ENCODE measurements around the gene TTLL10. TPM values are rescaled to one million over a fixed set of nuclear protein-coding genes. Genes with fewer than 3 reads are reported as not detected.

The TTLL10 gene
- polyA plus RNA-seq, 1 of the 3 experiments (the other 2 are of a cell fraction): not detected

DNA sequence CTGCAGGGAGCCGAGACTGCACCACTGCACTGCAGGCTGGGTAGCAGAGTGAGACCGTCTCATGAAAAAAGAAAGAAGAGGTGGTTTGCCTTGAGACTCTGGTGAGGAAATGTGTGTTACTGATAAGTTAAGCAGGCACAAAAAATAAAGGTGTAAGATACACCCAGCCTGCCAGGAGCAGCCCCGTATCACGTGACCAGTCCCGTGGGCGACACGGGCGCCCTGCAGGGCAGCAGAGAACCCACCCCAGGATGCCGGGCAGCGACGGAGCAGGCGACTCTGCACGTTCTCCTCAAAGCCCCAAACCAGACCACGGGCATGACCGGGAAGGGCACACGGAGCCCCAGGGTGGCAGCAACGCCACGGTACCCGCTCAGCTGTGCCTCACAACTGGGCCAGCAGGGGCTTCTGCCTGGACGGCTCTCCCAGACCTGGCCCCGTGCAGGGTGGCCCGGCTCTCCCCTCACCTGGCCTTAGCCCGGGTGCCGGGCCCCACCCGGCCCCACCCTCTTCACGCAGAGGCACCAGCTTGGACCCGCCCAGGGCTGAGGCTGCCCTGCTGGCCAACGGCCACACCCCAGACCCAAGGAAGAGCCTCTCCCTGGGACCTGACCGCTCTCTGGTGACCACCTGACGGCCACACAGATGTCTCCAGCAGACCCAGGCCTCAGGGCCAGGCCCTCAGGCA, 48.4 kb downstream of the TTLL10 start:
- POLR2A ChIA-PET: no interaction called here
- H3K36me3 ChIP-seq (replicated peaks in 1 of 2; ENCODE audit: control insufficient read depth in 1 of 2, insufficient read depth in 2 of 2, low read length in 1 of 2): peaks cover 0 to 55% of the 10 kb centered on the region in 2 experiments
- no peak overlapping the region for H3K4me2 ChIP-seq
- WGBS (ENCODE audit: low lambda C conversion rate): 97% methylated on average over 15 of the region's 30 CpGs
- H3K9me2 ChIP-seq: no peaks in the 10 kb centered on the region
- TF ChIP-seq FOXJ3 (CRISPR knock-in tag; IDR thresholded peaks at IDR 0.05) (no peak), EP300 (IDR thresholded peaks at IDR 0.05; ENCODE audit: borderline replicate concordance in 1 of 2, low read depth in 1 of 2, low read length in 1 of 2) (no peak), SIN3A (IDR thresholded peaks at IDR 0.05; ENCODE audit: borderline replicate concordance, low read depth, low read length) (no peak), MXI1 (IDR thresholded peaks at IDR 0.05; ENCODE audit: low read depth, low read length) (no peak), YY1 (IDR thresholded peaks at IDR 0.05; ENCODE audit: low read depth) (no peak), POLR2AphosphoS5 (IDR thresholded peaks at IDR 0.05; ENCODE audit: low read depth, low read length) (no peak), NRF1 (IDR thresholded peaks at IDR 0.05; ENCODE audit: low read depth, low read length) (no peak), CHD2 (IDR thresholded peaks at IDR 0.05; ENCODE audit: low read length, partially characterized antibody) (no peak), FOSL2 (IDR thresholded peaks at IDR 0.05; ENCODE audit: borderline replicate concordance, low read depth) (no peak), GATA2 (CRISPR knock-in tag; IDR thresholded peaks at IDR 0.05) (no peak), RXRA (IDR thresholded peaks at IDR 0.05; ENCODE audit: borderline replicate concordance, low read depth) (no peak)
- TF ChIP-seq, protein P1, sequence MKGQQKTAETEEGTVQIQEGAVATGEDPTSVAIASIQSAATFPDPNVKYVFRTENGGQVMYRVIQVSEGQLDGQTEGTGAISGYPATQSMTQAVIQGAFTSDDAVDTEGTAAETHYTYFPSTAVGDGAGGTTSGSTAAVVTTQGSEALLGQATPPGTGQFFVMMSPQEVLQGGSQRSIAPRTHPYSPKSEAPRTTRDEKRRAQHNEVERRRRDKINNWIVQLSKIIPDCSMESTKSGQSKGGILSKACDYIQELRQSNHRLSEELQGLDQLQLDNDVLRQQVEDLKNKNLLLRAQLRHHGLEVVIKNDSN (IDR thresholded peaks at IDR 0.05; ENCODE audit: borderline replicate concordance, low read depth): no peak
- H3K9ac ChIP-seq: no peak overlapping the region
- H4K20me1 ChIP-seq (ENCODE audit: insufficient read depth): no peaks in the 10 kb centered on the region
- H2AFZ ChIP-seq (ENCODE audit: low read depth): no peak overlapping the region
- no peak overlapping the region for H3K4me3 ChIP-seq (ENCODE audit: low read depth in 2 of 2, low read length in 1 of 2)
- no peak overlapping the region for H3K27ac ChIP-seq (ENCODE audit: low read depth in 2 of 2, low read length in 1 of 2)
- H3K9me3 ChIP-seq: no peaks in the 10 kb centered on the region
- H3K27me3 ChIP-seq (ENCODE audit: insufficient read depth): no peaks in the 10 kb centered on the region
- H3K4me1 ChIP-seq (ENCODE audit: control insufficient read depth in 1 of 2, insufficient read depth in 2 of 2, low read depth in 1 of 2, low read length in 1 of 2): no peaks in the 10 kb centered on the region
- CTCF ChIA-PET: no interaction called here
- no peak for DNase-seq
- H3K79me2 ChIP-seq (ENCODE audit: insufficient read depth): peaks cover 10% of the 10 kb centered on the region; the same call in 1 of the 2 replicates
- no peaks in the 10 kb centered on the region for H3F3A ChIP-seq (replicated peaks; ENCODE audit: insufficient read depth)

- H3K27me3 ChIP-seq (ENCODE audit: insufficient read depth): no peaks in the 10 kb centered on the region
- H2AFZ ChIP-seq (ENCODE audit: low read depth): no peak overlapping the region
- no peak overlapping the region for H3K4me3 ChIP-seq (ENCODE audit: low read depth in 2 of 2, low read length in 1 of 2)
- H3K79me2 ChIP-seq (ENCODE audit: insufficient read depth): peaks cover 13% of the 10 kb centered on the region; the same call in 1 of the 2 replicates
- DNase-seq: no peak
- H3K9ac ChIP-seq: no peak overlapping the region
- H3K9me3 ChIP-seq: no peaks in the 10 kb centered on the region
- H3K27ac ChIP-seq (ENCODE audit: low read depth in 2 of 2, low read length in 1 of 2): no peak overlapping the region
- no peak overlapping the region for H3K4me2 ChIP-seq
- CTCF ChIA-PET: no interaction called here
- no peaks in the 10 kb centered on the region for H3K9me2 ChIP-seq
- peaks cover 0 to 53% of the 10 kb centered on the region in 2 experiments for H3K36me3 ChIP-seq (replicated peaks in 1 of 2; ENCODE audit: control insufficient read depth in 1 of 2, insufficient read depth in 2 of 2, low read length in 1 of 2)
- WGBS (ENCODE audit: low lambda C conversion rate): 93% methylated on average over 34 of the region's 44 CpGs
- POLR2A ChIA-PET: no interaction called here
- no peaks in the 10 kb centered on the region for H3K4me1 ChIP-seq (ENCODE audit: control insufficient read depth in 1 of 2, insufficient read depth in 2 of 2, low read depth in 1 of 2, low read length in 1 of 2)
- no peaks in the 10 kb centered on the region for H3F3A ChIP-seq (replicated peaks; ENCODE audit: insufficient read depth)
- no peaks in the 10 kb centered on the region for H4K20me1 ChIP-seq (ENCODE audit: insufficient read depth)
- TF ChIP-seq, protein P2, sequence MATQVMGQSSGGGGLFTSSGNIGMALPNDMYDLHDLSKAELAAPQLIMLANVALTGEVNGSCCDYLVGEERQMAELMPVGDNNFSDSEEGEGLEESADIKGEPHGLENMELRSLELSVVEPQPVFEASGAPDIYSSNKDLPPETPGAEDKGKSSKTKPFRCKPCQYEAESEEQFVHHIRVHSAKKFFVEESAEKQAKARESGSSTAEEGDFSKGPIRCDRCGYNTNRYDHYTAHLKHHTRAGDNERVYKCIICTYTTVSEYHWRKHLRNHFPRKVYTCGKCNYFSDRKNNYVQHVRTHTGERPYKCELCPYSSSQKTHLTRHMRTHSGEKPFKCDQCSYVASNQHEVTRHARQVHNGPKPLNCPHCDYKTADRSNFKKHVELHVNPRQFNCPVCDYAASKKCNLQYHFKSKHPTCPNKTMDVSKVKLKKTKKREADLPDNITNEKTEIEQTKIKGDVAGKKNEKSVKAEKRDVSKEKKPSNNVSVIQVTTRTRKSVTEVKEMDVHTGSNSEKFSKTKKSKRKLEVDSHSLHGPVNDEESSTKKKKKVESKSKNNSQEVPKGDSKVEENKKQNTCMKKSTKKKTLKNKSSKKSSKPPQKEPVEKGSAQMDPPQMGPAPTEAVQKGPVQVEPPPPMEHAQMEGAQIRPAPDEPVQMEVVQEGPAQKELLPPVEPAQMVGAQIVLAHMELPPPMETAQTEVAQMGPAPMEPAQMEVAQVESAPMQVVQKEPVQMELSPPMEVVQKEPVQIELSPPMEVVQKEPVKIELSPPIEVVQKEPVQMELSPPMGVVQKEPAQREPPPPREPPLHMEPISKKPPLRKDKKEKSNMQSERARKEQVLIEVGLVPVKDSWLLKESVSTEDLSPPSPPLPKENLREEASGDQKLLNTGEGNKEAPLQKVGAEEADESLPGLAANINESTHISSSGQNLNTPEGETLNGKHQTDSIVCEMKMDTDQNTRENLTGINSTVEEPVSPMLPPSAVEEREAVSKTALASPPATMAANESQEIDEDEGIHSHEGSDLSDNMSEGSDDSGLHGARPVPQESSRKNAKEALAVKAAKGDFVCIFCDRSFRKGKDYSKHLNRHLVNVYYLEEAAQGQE (IDR thresholded peaks at IDR 0.05; ENCODE audit: low read depth, low read length): no peak
- TF ChIP-seq RFX5 (IDR thresholded peaks at IDR 0.05; ENCODE audit: low read length) (no peak), YY1 (IDR thresholded peaks at IDR 0.05; ENCODE audit: low read depth) (no peak), TCF12 (IDR thresholded peaks at IDR 0.05) (no peak), USF2 (IDR thresholded peaks at IDR 0.05; ENCODE audit: borderline replicate concordance, low read depth, low read length) (no peak), NRF1 (IDR thresholded peaks at IDR 0.05; ENCODE audit: low read depth, low read length) (no peak), EZH2phosphoT487 (IDR thresholded peaks at IDR 0.05; ENCODE audit: borderline replicate concordance, low read depth) (no peak), SIN3A (IDR thresholded peaks at IDR 0.05; ENCODE audit: borderline replicate concordance, low read depth, low read length) (no peak), TEAD4 (IDR thresholded peaks at IDR 0.05; ENCODE audit: borderline replicate concordance, insufficient read depth) (no peak), ELF1 (IDR thresholded peaks at IDR 0.05) (no peak), GATA2 (CRISPR knock-in tag; IDR thresholded peaks at IDR 0.05) (no peak)
- TF ChIP-seq, protein P1 (IDR thresholded peaks at IDR 0.05; ENCODE audit: borderline replicate concordance, low read depth): no peak
These were observed 49.0 kb downstream of the TTLL10 start for GRCh38 chr1:1222575-1223225.

Measured in SK-N-SH (cell line).